ENCODE results near the gene NTNG1.

NTNG1 gene

DNA sequence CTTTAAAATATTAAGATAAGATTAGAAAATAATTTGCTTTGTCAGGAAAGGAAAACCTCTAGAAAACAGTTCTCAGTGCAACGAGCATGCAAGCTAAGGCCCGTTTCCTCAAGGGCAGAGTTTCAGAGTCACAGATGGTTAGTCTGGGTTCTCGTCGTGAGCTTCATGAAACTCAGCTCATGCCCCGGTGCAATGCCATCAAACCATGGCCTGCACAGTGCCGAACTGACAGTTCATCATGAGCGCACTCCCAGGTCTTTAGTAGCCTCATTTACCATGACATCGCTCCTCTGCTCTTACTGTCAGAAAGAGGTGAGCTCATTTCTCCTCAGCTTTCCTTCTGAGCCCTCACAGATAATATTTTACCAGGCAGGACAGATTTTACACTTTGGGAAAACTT, 319.2 kb downstream of the NTNG1 start:
- no peak for DNase-seq (ENCODE audit: extremely low spot score)
- TF ChIP-seq CTBP1 (IDR thresholded peaks at IDR 0.05; ENCODE audit: borderline replicate concordance) (no peak), FOXK2 (IDR thresholded peaks at IDR 0.05) (no peak), ELF4 (IDR thresholded peaks at IDR 0.05) (no peak), FOXA1 (IDR thresholded peaks at IDR 0.05) (no peak), SP1 (IDR thresholded peaks at IDR 0.05) (no peak)
- POLR2A ChIA-PET = interaction anchor here (0.7 kb wide), 1 partner anchor 189 kb away, joined by 3 read pairs; no protein-coding TSS in a partner anchor
- CTCF ChIA-PET = interaction anchor here (1.0 kb wide), 1 partner anchor 17 kb away, joined by 5 read pairs; no protein-coding TSS in a partner anchor

DNA sequence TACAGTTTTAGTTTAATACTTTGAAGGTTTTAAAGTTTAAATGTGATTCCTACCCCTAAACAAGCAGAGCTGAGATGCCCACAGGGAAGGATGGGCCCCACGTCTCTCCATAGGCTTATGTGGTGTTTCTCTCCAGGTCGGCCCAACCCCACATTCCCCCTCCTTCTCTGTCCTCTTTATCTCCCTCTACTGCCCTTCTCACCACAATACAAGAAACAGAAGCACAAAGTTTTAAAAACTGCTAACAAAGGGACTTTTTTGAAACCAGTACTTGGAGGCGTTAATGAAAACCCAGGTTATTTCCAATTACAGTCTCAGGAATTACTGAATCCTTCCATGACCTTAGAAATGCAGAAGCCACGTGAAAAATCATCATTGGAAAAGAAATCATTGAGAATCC, 324.0 kb downstream of the NTNG1 start:
- POLR2A ChIA-PET = no interaction called here
- CTCF ChIA-PET = no interaction called here
- no peak for TF ChIP-seq LEF1 (IDR thresholded peaks at IDR 0.05; ENCODE audit: borderline replicate concordance)
- no peak for TF ChIP-seq L3MBTL2 (conservative IDR thresholded peaks at IDR 0.05)
- TF ChIP-seq ARNT (IDR thresholded peaks at IDR 0.05) = no peak
- TF ChIP-seq PKNOX1 (IDR thresholded peaks at IDR 0.05) = no peak
- TF ChIP-seq NFRKB (IDR thresholded peaks at IDR 0.05) = no peak
- TF ChIP-seq HDGF (IDR thresholded peaks at IDR 0.05; ENCODE audit: borderline replicate concordance) = no peak
- TF ChIP-seq FOXK2 (IDR thresholded peaks at IDR 0.05) = no peak
- no peak for TF ChIP-seq FOXA1 (IDR thresholded peaks at IDR 0.05)
- TF ChIP-seq TARDBP (IDR thresholded peaks at IDR 0.05) = no peak
- TF ChIP-seq SUZ12 (IDR thresholded peaks at IDR 0.05) = no peak
- TF ChIP-seq SP1 (IDR thresholded peaks at IDR 0.05) = no peak
- no peak for TF ChIP-seq ELF4 (IDR thresholded peaks at IDR 0.05)
- TF ChIP-seq CTBP1 (IDR thresholded peaks at IDR 0.05; ENCODE audit: borderline replicate concordance) = no peak
- DNase-seq (ENCODE audit: extremely low spot score) = peak; percentile 22

GRCh38 chr1:107467286-107467685, 326.4 kb downstream of the NTNG1 start:
- TF ChIP-seq PKNOX1 (IDR thresholded peaks at IDR 0.05) (no peak), ARNT (IDR thresholded peaks at IDR 0.05) (no peak), BHLHE40 (IDR thresholded peaks at IDR 0.05; ENCODE audit: borderline replicate concordance) (no peak), CTBP1 (IDR thresholded peaks at IDR 0.05; ENCODE audit: borderline replicate concordance) (no peak), ZNF384 (IDR thresholded peaks at IDR 0.05) (no peak), FOXM1 (IDR thresholded peaks at IDR 0.05; ENCODE audit: borderline replicate concordance) (no peak)
- ChIA-PET POLR2A (no interaction called here), CTCF (interaction anchor here (1.5 kb wide), 1 partner anchor 36 kb away, joined by 3 read pairs; no protein-coding TSS in a partner anchor)
- no peak for DNase-seq (ENCODE audit: extremely low spot score)

- TF ChIP-seq FOXM1 (IDR thresholded peaks at IDR 0.05; ENCODE audit: borderline replicate concordance) (no peak), ELF4 (IDR thresholded peaks at IDR 0.05) (no peak), FOXA1 (IDR thresholded peaks at IDR 0.05) (no peak), CTBP1 (IDR thresholded peaks at IDR 0.05; ENCODE audit: borderline replicate concordance) (no peak), TARDBP (IDR thresholded peaks at IDR 0.05) (no peak), LEF1 (IDR thresholded peaks at IDR 0.05; ENCODE audit: borderline replicate concordance) (no peak), PKNOX1 (IDR thresholded peaks at IDR 0.05) (no peak), BHLHE40 (IDR thresholded peaks at IDR 0.05; ENCODE audit: borderline replicate concordance) (no peak), L3MBTL2 (conservative IDR thresholded peaks at IDR 0.05) (no peak), HDGF (IDR thresholded peaks at IDR 0.05; ENCODE audit: borderline replicate concordance) (no peak), ZNF384 (IDR thresholded peaks at IDR 0.05) (no peak), ARNT (IDR thresholded peaks at IDR 0.05) (no peak), SUZ12 (IDR thresholded peaks at IDR 0.05) (no peak), SP1 (IDR thresholded peaks at IDR 0.05) (no peak), NFRKB (IDR thresholded peaks at IDR 0.05) (no peak), FOXK2 (IDR thresholded peaks at IDR 0.05) (no peak)
- ChIA-PET POLR2A (no interaction called here), CTCF (interaction anchor here (1.1 kb wide), 1 partner anchor 281 kb away, joined by 3 read pairs; no protein-coding TSS in a partner anchor)
- no peak for DNase-seq (ENCODE audit: extremely low spot score)
Observed at GRCh38 chr1:107467811-107468210, 327.0 kb downstream of the NTNG1 start.

DNA sequence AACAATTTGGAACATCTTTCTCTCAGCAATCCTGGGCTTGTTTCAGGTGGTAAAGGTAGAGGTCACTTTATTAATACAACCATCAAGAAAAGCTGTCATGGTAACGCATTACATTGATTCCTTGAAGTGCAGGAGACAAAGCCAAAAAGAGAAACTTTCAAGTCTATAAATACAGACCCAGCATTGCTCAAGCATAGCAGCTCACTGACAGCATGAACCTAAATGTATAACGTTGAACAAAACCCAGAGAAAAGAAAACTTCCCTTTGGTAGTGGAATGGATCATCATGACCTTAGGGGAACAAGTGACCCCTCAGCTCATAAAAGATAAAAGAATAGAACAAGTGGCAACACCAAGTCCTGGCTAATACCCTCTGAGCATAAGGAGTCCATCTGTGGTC, 332.2 kb downstream of the NTNG1 start:
- DNase-seq (ENCODE audit: extremely low spot score) = no peak
- ChIA-PET POLR2A (no interaction called here), CTCF (no interaction called here)
- TF ChIP-seq L3MBTL2 (conservative IDR thresholded peaks at IDR 0.05) (no peak), ELF4 (IDR thresholded peaks at IDR 0.05) (no peak), LEF1 (IDR thresholded peaks at IDR 0.05; ENCODE audit: borderline replicate concordance) (no peak), CTBP1 (IDR thresholded peaks at IDR 0.05; ENCODE audit: borderline replicate concordance) (no peak), NFRKB (IDR thresholded peaks at IDR 0.05) (no peak), HDGF (IDR thresholded peaks at IDR 0.05; ENCODE audit: borderline replicate concordance) (no peak), PKNOX1 (IDR thresholded peaks at IDR 0.05) (no peak), FOXA1 (IDR thresholded peaks at IDR 0.05) (no peak), FOXM1 (IDR thresholded peaks at IDR 0.05; ENCODE audit: borderline replicate concordance) (no peak), ZNF384 (IDR thresholded peaks at IDR 0.05) (no peak), SP1 (IDR thresholded peaks at IDR 0.05) (no peak), SUZ12 (IDR thresholded peaks at IDR 0.05) (no peak), FOXK2 (IDR thresholded peaks at IDR 0.05) (no peak), ARNT (IDR thresholded peaks at IDR 0.05) (no peak), TARDBP (IDR thresholded peaks at IDR 0.05) (no peak), BHLHE40 (IDR thresholded peaks at IDR 0.05; ENCODE audit: borderline replicate concordance) (no peak)

All from HEK293T (cell line).